ENCODE data around the gene SCPEP1. TPM values are rescaled to one million over a fixed set of nuclear protein-coding genes. Genes with fewer than 3 reads are reported as not detected.

The SCPEP1 gene
- total and polyA plus RNA-seq, 10 of the 15 experiments (the other 5 are each of a cell fraction or from before 2014, with no cell fraction given): 31.2 to 80.2 (median 40.7) TPM

DNA sequence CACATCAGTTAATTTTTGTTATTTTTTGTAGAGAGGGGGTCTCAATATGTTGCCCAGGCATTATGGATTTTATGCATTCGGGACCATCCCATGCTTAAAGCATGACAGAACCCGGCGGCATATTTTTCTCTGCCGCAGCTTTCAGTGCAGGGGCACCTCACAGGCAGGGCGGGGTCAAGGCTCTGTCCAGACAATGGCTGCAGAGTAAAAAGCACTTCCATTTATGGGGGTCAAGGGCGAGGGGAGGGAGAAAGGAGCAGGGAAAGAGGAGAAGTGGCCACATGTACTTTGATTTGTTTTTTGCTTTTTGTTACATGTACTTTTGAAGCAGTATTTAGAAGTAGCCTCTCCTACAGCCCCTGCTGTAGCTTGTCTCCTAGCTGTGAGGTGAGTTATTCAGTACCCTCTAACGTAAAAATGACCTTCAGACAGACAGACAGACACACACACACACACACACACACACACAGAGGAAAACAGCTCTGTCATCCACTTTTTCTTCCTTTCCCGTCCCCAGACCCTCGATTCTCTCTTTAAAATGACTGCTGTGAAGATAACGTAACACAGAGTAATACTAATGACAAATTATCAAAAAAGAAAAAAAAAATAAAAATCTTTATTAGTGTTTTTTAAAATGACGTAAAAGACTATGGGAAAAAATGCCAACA is 856 bp upstream of the SCPEP1 start (continued):
- TF ChIP-seq, protein P1, sequence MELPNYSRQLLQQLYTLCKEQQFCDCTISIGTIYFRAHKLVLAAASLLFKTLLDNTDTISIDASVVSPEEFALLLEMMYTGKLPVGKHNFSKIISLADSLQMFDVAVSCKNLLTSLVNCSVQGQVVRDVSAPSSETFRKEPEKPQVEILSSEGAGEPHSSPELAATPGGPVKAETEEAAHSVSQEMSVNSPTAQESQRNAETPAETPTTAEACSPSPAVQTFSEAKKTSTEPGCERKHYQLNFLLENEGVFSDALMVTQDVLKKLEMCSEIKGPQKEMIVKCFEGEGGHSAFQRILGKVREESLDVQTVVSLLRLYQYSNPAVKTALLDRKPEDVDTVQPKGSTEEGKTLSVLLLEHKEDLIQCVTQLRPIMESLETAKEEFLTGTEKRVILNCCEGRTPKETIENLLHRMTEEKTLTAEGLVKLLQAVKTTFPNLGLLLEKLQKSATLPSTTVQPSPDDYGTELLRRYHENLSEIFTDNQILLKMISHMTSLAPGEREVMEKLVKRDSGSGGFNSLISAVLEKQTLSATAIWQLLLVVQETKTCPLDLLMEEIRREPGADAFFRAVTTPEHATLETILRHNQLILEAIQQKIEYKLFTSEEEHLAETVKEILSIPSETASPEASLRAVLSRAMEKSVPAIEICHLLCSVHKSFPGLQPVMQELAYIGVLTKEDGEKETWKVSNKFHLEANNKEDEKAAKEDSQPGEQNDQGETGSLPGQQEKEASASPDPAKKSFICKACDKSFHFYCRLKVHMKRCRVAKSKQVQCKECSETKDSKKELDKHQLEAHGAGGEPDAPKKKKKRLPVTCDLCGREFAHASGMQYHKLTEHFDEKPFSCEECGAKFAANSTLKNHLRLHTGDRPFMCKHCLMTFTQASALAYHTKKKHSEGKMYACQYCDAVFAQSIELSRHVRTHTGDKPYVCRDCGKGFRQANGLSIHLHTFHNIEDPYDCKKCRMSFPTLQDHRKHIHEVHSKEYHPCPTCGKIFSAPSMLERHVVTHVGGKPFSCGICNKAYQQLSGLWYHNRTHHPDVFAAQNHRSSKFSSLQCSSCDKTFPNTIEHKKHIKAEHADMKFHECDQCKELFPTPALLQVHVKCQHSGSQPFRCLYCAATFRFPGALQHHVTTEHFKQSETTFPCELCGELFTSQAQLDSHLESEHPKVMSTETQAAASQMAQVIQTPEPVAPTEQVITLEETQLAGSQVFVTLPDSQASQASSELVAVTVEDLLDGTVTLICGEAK (IDR thresholded peaks at IDR 0.05; ENCODE audit: borderline replicate concordance): no peak

DNA sequence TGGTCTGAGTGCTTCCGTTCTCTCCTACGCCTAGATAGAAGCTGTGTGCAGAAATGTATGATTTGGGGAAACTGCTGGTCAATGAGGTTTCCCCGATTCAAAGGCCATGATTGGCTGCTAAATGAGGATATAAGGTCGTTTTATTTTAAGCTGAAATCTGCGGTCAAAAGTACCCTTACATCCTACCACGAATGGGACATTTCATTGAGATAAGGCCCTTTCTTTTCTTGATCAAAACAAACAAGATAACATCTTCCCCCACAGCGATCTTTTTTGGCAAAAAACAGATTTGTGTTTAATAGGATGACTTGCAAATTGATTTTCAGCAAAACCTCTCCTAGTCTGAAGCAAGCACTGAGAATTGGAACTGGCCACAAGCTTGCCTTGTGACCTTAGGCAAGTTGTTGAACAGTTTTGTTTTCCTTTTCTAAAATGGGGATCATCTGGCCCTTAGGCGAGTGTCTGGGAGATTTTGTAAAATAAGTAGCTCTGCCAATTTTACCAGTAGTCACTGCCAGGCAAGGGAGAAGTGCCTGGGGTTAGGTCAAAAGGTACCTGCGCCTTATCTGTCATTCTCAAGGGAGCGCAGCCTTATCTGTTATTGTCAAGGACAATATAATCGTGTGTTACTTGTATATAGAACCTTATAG is 635 bp downstream of the SCPEP1 start:
- Histone ChIP-seq H3K79me2 (ENCODE audit: control insufficient read depth, insufficient read depth, low read length) (peaks cover 14% of the 10 kb centered on the region), H3K9ac (ENCODE audit: control insufficient read depth, insufficient read depth, low read length) (peak overlapping the region; percentile 76)
- FAIRE-seq: peak; percentile 83

More for the DNA sequence above, 635 bp downstream of the SCPEP1 start:
- Histone ChIP-seq H3K9me3 (replicated peaks; ENCODE audit: control insufficient read depth, insufficient read depth, low read length) (no peaks in the 10 kb centered on the region), H3K4me1 (ENCODE audit: control insufficient read depth, insufficient read depth, low read length) (no peaks in the 10 kb centered on the region; the same call in 1 of the 2 replicates), H3K4me2 (ENCODE audit: control insufficient read depth, insufficient read depth) (peak overlapping the region; percentile 87), H3K4me3 (peak overlapping the region; percentile 77), H3K36me3 (ENCODE audit: control insufficient read depth in 2 of 2, insufficient read depth in 2 of 2, low read length in 1 of 2) (peaks cover 0 to 4% of the 10 kb centered on the region in 2 experiments; a peak in 1 of 4 replicates), H3K27me3 (replicated peaks in 1 of 2; ENCODE audit: control insufficient read depth in 2 of 2, insufficient read depth in 2 of 2, low read length in 1 of 2) (no peaks in the 10 kb centered on the region), H2AFZ (ENCODE audit: control insufficient read depth, low read depth, low read length) (peak overlapping the region; percentile 82), H3K27ac (ENCODE audit: control insufficient read depth, insufficient read depth) (peak overlapping the region; percentile 83), H4K20me1 (ENCODE audit: control insufficient read depth, insufficient read depth) (no peaks in the 10 kb centered on the region)
- DNase-seq (ENCODE audit: low read depth, low spot score) (no peak), ATAC-seq (peak; percentile 49)
- TSS peak; percentile 70 for BruUV-seq (replicated peaks)
- intact Hi-C loops (cut with micrococcal nuclease; ENCODE audit: unreplicated experiment): loop anchor here (5.0 kb wide), 1 partner anchor 109 kb away; the partner anchor contains the start of gene AKAP1
- POLR2A ChIA-PET: interaction anchor here (0.5 to 1.9 kb wide), 13 partner anchors 9 to 146 kb away, joined by 3 to 9 read pairs (median 4); partner anchors contain the start of gene TRIM25
- under 1% methylated on average over 11 of the region's 11 CpGs for WGBS (ENCODE audit: insufficient coverage, insufficient replicate concordance, low lambda C conversion rate, missing lambda C conversion rate)
- RAD21 ChIA-PET (ENCODE audit: unreplicated experiment): interaction anchor here (0.6 to 2.0 kb wide), 15 partner anchors 11 to 1999 kb away, joined by 3 to 7 read pairs (median 4); partner anchors contain the start of genes AKAP1, MSI2 and TRIM25
- CTCF ChIA-PET: interaction anchor here (0.6 to 2.1 kb wide), 10 partner anchors 10 to 159 kb away, joined by 3 to 9 read pairs (median 4); partner anchors contain the start of gene COIL
- TF ChIP-seq NFYB (IDR thresholded peaks at IDR 0.05; ENCODE audit: insufficient read depth, low read depth, low read length) (0 out of 2 replicates have a peak, but pooled peaks have one; percentile 35), ZBED1 (IDR thresholded peaks at IDR 0.05; ENCODE audit: borderline replicate concordance) (0 out of 2 replicates have a peak, but pooled peaks have one; percentile 19), RUNX3 (IDR thresholded peaks at IDR 0.05; ENCODE audit: low read length) (peak; percentile 40), CHD1 (IDR thresholded peaks at IDR 0.05; ENCODE audit: low read depth, low read length) (0 out of 2 replicates have a peak, but pooled peaks have one; percentile 53), MEF2A (IDR thresholded peaks at IDR 0.05; ENCODE audit: insufficient read depth, low read depth, low read length) (0 out of 2 replicates have a peak, but pooled peaks have one; percentile 33), IKZF2 (IDR thresholded peaks at IDR 0.05) (no peak)
- TF ChIP-seq, protein P2, sequence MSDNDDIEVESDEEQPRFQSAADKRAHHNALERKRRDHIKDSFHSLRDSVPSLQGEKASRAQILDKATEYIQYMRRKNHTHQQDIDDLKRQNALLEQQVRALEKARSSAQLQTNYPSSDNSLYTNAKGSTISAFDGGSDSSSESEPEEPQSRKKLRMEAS (IDR thresholded peaks at IDR 0.05; ENCODE audit: low read depth, low read length): no peak
- SMC1A ChIA-PET (ENCODE audit: uncharacterized antibody, unreplicated experiment): interaction anchor here (0.6 to 3.5 kb wide), 13 partner anchors 9 to 158 kb away, joined by 3 to 41 read pairs (median 4); partner anchors contain the start of gene COIL
- in situ Hi-C loops (cut with MboI): no loop called here
